ENCODE measurements around the gene GCAT. TPM values are rescaled to one million over a fixed set of nuclear protein-coding genes. Genes with fewer than 3 reads are reported as not detected.
A peak's percentile ranks its signal among the peaks of the same experiment; 100 is the strongest.

GCAT gene
- total and polyA plus RNA-seq, 2 of the 13 experiments (the other 11 are each of a cell fraction or from before 2014, with no cell fraction given) = 28.0 to 50.3 TPM

GRCh38 chr22:37807410-37808293 lies at the start of gene GCAT (continued):
- peak; percentile 5; the same call in 1 of the 2 replicates for TF ChIP-seq CTCF (CRISPR knock-in tag; IDR thresholded peaks at IDR 0.05)
- peak; percentile 42; the same call in 1 of the 2 replicates for TF ChIP-seq THAP9 (CRISPR knock-in tag; IDR thresholded peaks at IDR 0.05; ENCODE audit: borderline replicate concordance)
- TF ChIP-seq DMAP1 (CRISPR knock-in tag; IDR thresholded peaks at IDR 0.05) = peak; percentile 36; the same call in 1 of the 2 replicates
- TF ChIP-seq SRF (IDR thresholded peaks at IDR 0.05; ENCODE audit: low read depth, low read length) = peak; percentile 86
- TF ChIP-seq, protein P1, sequence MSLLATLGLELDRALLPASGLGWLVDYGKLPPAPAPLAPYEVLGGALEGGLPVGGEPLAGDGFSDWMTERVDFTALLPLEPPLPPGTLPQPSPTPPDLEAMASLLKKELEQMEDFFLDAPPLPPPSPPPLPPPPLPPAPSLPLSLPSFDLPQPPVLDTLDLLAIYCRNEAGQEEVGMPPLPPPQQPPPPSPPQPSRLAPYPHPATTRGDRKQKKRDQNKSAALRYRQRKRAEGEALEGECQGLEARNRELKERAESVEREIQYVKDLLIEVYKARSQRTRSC (CRISPR knock-in tag; IDR thresholded peaks at IDR 0.05; ENCODE audit: low read depth) = no peak
- TF ChIP-seq IRF1 (CRISPR knock-in tag; IDR thresholded peaks at IDR 0.05; ENCODE audit: low read depth) = no peak
- TF ChIP-seq ZNF670 (CRISPR knock-in tag; IDR thresholded peaks at IDR 0.05; ENCODE audit: borderline replicate concordance) = peak; percentile 8; the same call in 1 of the 2 replicates
- no peak for TF ChIP-seq CEBPB (IDR thresholded peaks at IDR 0.05; ENCODE audit: borderline replicate concordance, low read depth, low read length)
- TF ChIP-seq ZNF460 (CRISPR knock-in tag; IDR thresholded peaks at IDR 0.05; ENCODE audit: borderline replicate concordance) = no peak
- TF ChIP-seq NCOA2 (CRISPR knock-in tag; IDR thresholded peaks at IDR 0.05) = peak; percentile 50
- TF ChIP-seq ZNF850 (CRISPR knock-in tag; conservative IDR thresholded peaks at IDR 0.05) = no peak
- TF ChIP-seq NKX3-1 (CRISPR knock-in tag; IDR thresholded peaks at IDR 0.05) = 0 out of 2 replicates have a peak, but pooled peaks have one; percentile 15
- peak; percentile 73; the same call in 1 of the 2 replicates for TF ChIP-seq ZNF451 (CRISPR knock-in tag; IDR thresholded peaks at IDR 0.05)
- TF ChIP-seq, protein P2, sequence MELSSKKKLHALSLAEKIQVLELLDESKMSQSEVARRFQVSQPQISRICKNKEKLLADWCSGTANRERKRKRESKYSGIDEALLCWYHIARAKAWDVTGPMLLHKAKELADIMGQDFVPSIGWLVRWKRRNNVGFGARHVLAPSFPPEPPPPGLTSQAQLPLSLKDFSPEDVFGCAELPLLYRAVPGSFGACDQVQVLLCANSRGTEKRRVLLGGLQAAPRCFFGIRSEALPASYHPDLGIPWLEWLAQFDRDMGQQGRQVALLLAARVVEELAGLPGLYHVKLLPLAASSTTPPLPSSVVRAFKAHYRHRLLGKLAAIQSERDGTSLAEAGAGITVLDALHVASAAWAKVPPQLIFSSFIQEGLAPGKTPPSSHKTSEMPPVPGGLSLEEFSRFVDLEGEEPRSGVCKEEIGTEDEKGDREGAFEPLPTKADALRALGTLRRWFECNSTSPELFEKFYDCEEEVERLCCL (CRISPR knock-in tag; IDR thresholded peaks at IDR 0.05; ENCODE audit: borderline replicate concordance) = no peak; the same call in 1 of the 2 replicates
- TF ChIP-seq, protein P3, sequence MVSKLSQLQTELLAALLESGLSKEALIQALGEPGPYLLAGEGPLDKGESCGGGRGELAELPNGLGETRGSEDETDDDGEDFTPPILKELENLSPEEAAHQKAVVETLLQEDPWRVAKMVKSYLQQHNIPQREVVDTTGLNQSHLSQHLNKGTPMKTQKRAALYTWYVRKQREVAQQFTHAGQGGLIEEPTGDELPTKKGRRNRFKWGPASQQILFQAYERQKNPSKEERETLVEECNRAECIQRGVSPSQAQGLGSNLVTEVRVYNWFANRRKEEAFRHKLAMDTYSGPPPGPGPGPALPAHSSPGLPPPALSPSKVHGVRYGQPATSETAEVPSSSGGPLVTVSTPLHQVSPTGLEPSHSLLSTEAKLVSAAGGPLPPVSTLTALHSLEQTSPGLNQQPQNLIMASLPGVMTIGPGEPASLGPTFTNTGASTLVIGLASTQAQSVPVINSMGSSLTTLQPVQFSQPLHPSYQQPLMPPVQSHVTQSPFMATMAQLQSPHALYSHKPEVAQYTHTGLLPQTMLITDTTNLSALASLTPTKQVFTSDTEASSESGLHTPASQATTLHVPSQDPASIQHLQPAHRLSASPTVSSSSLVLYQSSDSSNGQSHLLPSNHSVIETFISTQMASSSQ (IDR thresholded peaks at IDR 0.05; ENCODE audit: low read depth) = no peak
- TF ChIP-seq, protein P3 (CRISPR knock-in tag; IDR thresholded peaks at IDR 0.05; ENCODE audit: borderline replicate concordance) = peak; percentile 78; the same call in 1 of the 2 replicates
